Smooth muscle cell (in vitro differentiated cells): ENCODE results near the gene AKR1E2. TPM values are rescaled to one million over a fixed set of nuclear protein-coding genes. Genes with fewer than 3 reads are reported as not detected.

Experiments
- DNase-seq: peaks from one replicate; lab custom pipeline; 2025; ENCODE audit not compliant: unreplicated experiment; lab: John Stamatoyannopoulos, UW
- H2AFZ ChIP-seq: fragments of 200-600 bp; sonication (generic); 2 replicates; pipeline ENCODE4 v1.6.0; 2016; ENCODE audit warnings: antibody characterized with exemption, low read depth, mild to moderate bottlenecking
- H3F3A ChIP-seq: fragments of 200-600 bp; sonication (generic); 2 replicates; pipeline ENCODE4 v1.6.0; 2017; ENCODE audit warnings: antibody characterized with exemption, low read depth
- H3K27ac ChIP-seq: fragments of 200-600 bp; sonication (generic); 2 replicates; pipeline ENCODE4 v1.5.1; 2016; ENCODE audit warnings: low read depth, mild to moderate bottlenecking
- H3K27me3 ChIP-seq: fragments of 200-600 bp; sonication (generic); 2 replicates; pipeline ENCODE4 v1.6.1; 2016; ENCODE audit warnings: low read depth, mild to moderate bottlenecking
- H3K36me3 ChIP-seq: fragments of 200-600 bp; sonication (generic); 2 replicates; pipeline ENCODE4 v1.5.1; 2016; ENCODE audit warnings: low read depth
- H3K4me1 ChIP-seq: fragments of 200-600 bp; sonication (generic); 2 replicates; pipeline ENCODE4 v1.5.1; 2016; ENCODE audit warnings: low read depth
- H3K4me2 ChIP-seq: fragments of 200-600 bp; sonication (generic); 2 replicates; pipeline ENCODE4 v1.6.0; 2016; ENCODE audit warnings: mild to moderate bottlenecking
- H3K4me3 ChIP-seq: fragments of 200-600 bp; sonication (generic); 2 replicates; pipeline ENCODE4 v1.5.1; 2016; ENCODE audit warnings: mild to moderate bottlenecking
- H3K79me2 ChIP-seq: fragments of 200-600 bp; sonication (generic); 2 replicates; pipeline ENCODE4 v1.6.0; 2016; ENCODE audit warnings: low read depth, mild to moderate bottlenecking
- H3K9ac ChIP-seq: fragments of 200-600 bp; sonication (generic); 2 replicates; pipeline ENCODE4 v1.6.0; 2016; ENCODE audit warnings: low read depth
- H3K9me3 ChIP-seq: fragments of 200-600 bp; sonication (generic); replicated peaks from 2 replicates; pipeline ENCODE4 v1.5.1; 2016; ENCODE audit warnings: low read depth
- H4K20me1 ChIP-seq: fragments of 200-600 bp; sonication (generic); 2 replicates; pipeline ENCODE4 v1.6.0; 2016; ENCODE audit warnings: low read depth
- CTCF ChIP-seq: fragments of 200-600 bp; sonication (generic); IDR thresholded peaks from 2 replicates; pipeline ENCODE4 v1.5.1; 2017; ENCODE audit warnings: borderline replicate concordance, mild to moderate bottlenecking, antibody characterized with exemption; ENCODE audit not compliant: insufficient read depth, poor library complexity, severe bottlenecking
- WGBS: methylation state at CpG from one replicate; pipeline ENCODE4 v1.1.7; 2016; ENCODE audit warnings: low lambda C conversion rate; 5-methylcytosine and 5-hydroxymethylcytosine counted together
- polyA plus RNA-seq: library from polyadenylated mRNA; unstranded; fragments of >200 nt; fragmentation: Nextera tagmentation; extraction: Ambion mirVana; gene quantifications from 2 replicates; pipeline ENCODE4 v1.2.1, GENCODE V29; 2016
- total RNA-seq: library from RNA; depleted of rRNA; stranded (reverse); fragments of >200 nt; gene quantifications from 2 replicates; pipeline ENCODE4 v1.2.3, GENCODE V29; 2014

Gene AKR1E2
- total and polyA plus RNA-seq, 2 experiments from 2014 or later, result 3.0 to 7.2 TPM

GRCh38 chr10:4894335-4894734 is 68.3 kb downstream of the AKR1E2 start:
- WGBS, result 95% methylated on average over 2 of the region's 2 CpGs
- no peaks in the 10 kb centered on the region for H3K4me1 ChIP-seq
- no peaks in the 10 kb centered on the region for H4K20me1 ChIP-seq
- H3K9ac ChIP-seq, result no peak overlapping the region
- no peak for TF ChIP-seq CTCF
- no peak overlapping the region for H3K4me2 ChIP-seq
- no peaks in the 10 kb centered on the region for H3F3A ChIP-seq
- H3K27ac ChIP-seq, result no peak overlapping the region
- H3K79me2 ChIP-seq, result no peaks in the 10 kb centered on the region
- no peaks in the 10 kb centered on the region for H3K9me3 ChIP-seq
- DNase-seq, result no peak
- H2AFZ ChIP-seq, result no peak overlapping the region
- H3K4me3 ChIP-seq, result no peak overlapping the region
- H3K27me3 ChIP-seq, result no peaks in the 10 kb centered on the region
- H3K36me3 ChIP-seq, result no peaks in the 10 kb centered on the region

Other genes starting within 250 kb of the AKR1E2 start
- gene AKR1C1, start 137.2 kb downstream of the AKR1E2 start, total RNA-seq, result 16.3 and 25.3 TPM in 2 replicates
- 18.0 and 20.5 TPM in 2 replicates for gene AKR1C1, start 137.2 kb downstream of the AKR1E2 start, polyA plus RNA-seq
- gene AKR1C2, start 177.7 kb downstream of the AKR1E2 start, total RNA-seq, result 6.6 and 8.5 TPM in 2 replicates
- 9.0 and 19.6 TPM in 2 replicates for gene AKR1C2, start 177.7 kb downstream of the AKR1E2 start, polyA plus RNA-seq